Measurements from ENCODE around the gene ADGRG7.
"Not testable (repeated sequence)": the region's sequence is repeated elsewhere in the genome, so short reads cannot be mapped to it uniquely, and the experiment has no call there.

The ADGRG7 gene

GRCh38 chr3:100647657-100648056 is 38.3 kb downstream of the ADGRG7 start:
- no peak overlapping the region for H3K27ac ChIP-seq (ENCODE audit: low read length)
- H3K4me3 ChIP-seq (ENCODE audit: low read length in 2 of 2): no peak overlapping the region
- no peaks in the 10 kb centered on the region for H3K4me1 ChIP-seq (ENCODE audit: control insufficient read depth, insufficient read depth, low read length)
- H3K9ac ChIP-seq (ENCODE audit: low read length in 2 of 2): no peak overlapping the region
- no peaks in the 10 kb centered on the region for H3K36me3 ChIP-seq (ENCODE audit: control insufficient read depth in 2 of 2, insufficient read depth in 2 of 2, low read length in 2 of 2)
- H3K27me3 ChIP-seq (ENCODE audit: control insufficient read depth in 1 of 2, insufficient read depth in 2 of 2, low read length in 2 of 2): no peaks in the 10 kb centered on the region
- no peaks in the 10 kb centered on the region for H3K9me3 ChIP-seq (ENCODE audit: control insufficient read depth in 2 of 2, low read length in 2 of 2)

GRCh38 chr3:100650651-100651619 is 41.5 kb downstream of the ADGRG7 start:
- no peak overlapping the region for H3K4me3 ChIP-seq (ENCODE audit: low read length in 2 of 2)
- H3K27ac ChIP-seq (ENCODE audit: low read length): no peak overlapping the region
- no peak overlapping the region for H3K9ac ChIP-seq (ENCODE audit: low read length in 2 of 2)
- H3K4me1 ChIP-seq (ENCODE audit: control insufficient read depth, insufficient read depth, low read length): no peaks in the 10 kb centered on the region
- no peaks in the 10 kb centered on the region for H3K36me3 ChIP-seq (ENCODE audit: control insufficient read depth in 2 of 2, insufficient read depth in 2 of 2, low read length in 2 of 2)
- H3K9me3 ChIP-seq (ENCODE audit: control insufficient read depth in 2 of 2, low read length in 2 of 2): no peaks in the 10 kb centered on the region
- no peaks in the 10 kb centered on the region for H3K27me3 ChIP-seq (ENCODE audit: control insufficient read depth in 1 of 2, insufficient read depth in 2 of 2, low read length in 2 of 2)

- no peak overlapping the region for H3K9ac ChIP-seq (ENCODE audit: low read length in 2 of 2)
- H3K36me3 ChIP-seq (ENCODE audit: control insufficient read depth in 2 of 2, insufficient read depth in 2 of 2, low read length in 2 of 2): no peaks in the 10 kb centered on the region
- no peak overlapping the region for H3K4me3 ChIP-seq (ENCODE audit: low read length in 2 of 2)
- no peaks in the 10 kb centered on the region for H3K9me3 ChIP-seq (ENCODE audit: control insufficient read depth in 2 of 2, low read length in 2 of 2)
- H3K27me3 ChIP-seq (ENCODE audit: control insufficient read depth in 1 of 2, insufficient read depth in 2 of 2, low read length in 2 of 2): no peaks in the 10 kb centered on the region
- no peaks in the 10 kb centered on the region for H3K4me1 ChIP-seq (ENCODE audit: control insufficient read depth, insufficient read depth, low read length)
- no peak overlapping the region for H3K27ac ChIP-seq (ENCODE audit: low read length)
Measured at GRCh38 chr3:100653604-100654294, 44.3 kb downstream of the ADGRG7 start.

GRCh38 chr3:100656945-100657344 is 47.5 kb downstream of the ADGRG7 start:
- no peaks in the 10 kb centered on the region for H3K9me3 ChIP-seq (ENCODE audit: control insufficient read depth in 2 of 2, low read length in 2 of 2)

GRCh38 chr3:100661294-100661693 is 51.9 kb downstream of the ADGRG7 start:
- H3K4me3 ChIP-seq (ENCODE audit: low read length in 2 of 2): not testable (repeated sequence)

More at GRCh38 chr3:100656945-100657344, 47.5 kb downstream of the ADGRG7 start:
- Histone ChIP-seq H3K4me3 (ENCODE audit: low read length in 2 of 2) (no peak overlapping the region), H3K36me3 (ENCODE audit: control insufficient read depth in 2 of 2, insufficient read depth in 2 of 2, low read length in 2 of 2) (no peaks in the 10 kb centered on the region), H3K27ac (ENCODE audit: low read length) (no peak overlapping the region), H3K27me3 (ENCODE audit: control insufficient read depth in 1 of 2, insufficient read depth in 2 of 2, low read length in 2 of 2) (no peaks in the 10 kb centered on the region), H3K9ac (ENCODE audit: low read length in 2 of 2) (no peak overlapping the region), H3K4me1 (ENCODE audit: control insufficient read depth, insufficient read depth, low read length) (no peaks in the 10 kb centered on the region)

GRCh38 chr3:100662113-100662823 is 52.9 kb downstream of the ADGRG7 start:
- H3K27me3 ChIP-seq (ENCODE audit: control insufficient read depth in 1 of 2, insufficient read depth in 2 of 2, low read length in 2 of 2): no peaks in the 10 kb centered on the region

More at GRCh38 chr3:100661294-100661693, 51.9 kb downstream of the ADGRG7 start:
- not testable (repeated sequence) for H3K4me1 ChIP-seq (ENCODE audit: control insufficient read depth, insufficient read depth, low read length); H3K9ac ChIP-seq (ENCODE audit: low read length in 2 of 2); H3K9me3 ChIP-seq (ENCODE audit: control insufficient read depth in 2 of 2, low read length in 2 of 2); H3K27me3 ChIP-seq (ENCODE audit: control insufficient read depth in 1 of 2, insufficient read depth in 2 of 2, low read length in 2 of 2); H3K27ac ChIP-seq (ENCODE audit: low read length); H3K36me3 ChIP-seq (ENCODE audit: control insufficient read depth in 2 of 2, insufficient read depth in 2 of 2, low read length in 2 of 2)

GRCh38 chr3:100665230-100665629 is 55.8 kb downstream of the ADGRG7 start:
- Histone ChIP-seq H3K36me3 (ENCODE audit: control insufficient read depth in 2 of 2, insufficient read depth in 2 of 2, low read length in 2 of 2) (no peaks in the 10 kb centered on the region), H3K4me3 (ENCODE audit: low read length in 2 of 2) (no peak overlapping the region)

More at GRCh38 chr3:100662113-100662823, 52.9 kb downstream of the ADGRG7 start:
- Histone ChIP-seq H3K9ac (ENCODE audit: low read length in 2 of 2) (no peak overlapping the region), H3K4me3 (ENCODE audit: low read length in 2 of 2) (no peak overlapping the region), H3K4me1 (ENCODE audit: control insufficient read depth, insufficient read depth, low read length) (no peaks in the 10 kb centered on the region), H3K27ac (ENCODE audit: low read length) (no peak overlapping the region), H3K9me3 (ENCODE audit: control insufficient read depth in 2 of 2, low read length in 2 of 2) (no peaks in the 10 kb centered on the region), H3K36me3 (ENCODE audit: control insufficient read depth in 2 of 2, insufficient read depth in 2 of 2, low read length in 2 of 2) (no peaks in the 10 kb centered on the region)

GRCh38 chr3:100666699-100667098 is 57.3 kb downstream of the ADGRG7 start:
- not testable (repeated sequence) for H3K27me3 ChIP-seq (ENCODE audit: control insufficient read depth in 1 of 2, insufficient read depth in 2 of 2, low read length in 2 of 2); H3K4me3 ChIP-seq (ENCODE audit: low read length in 2 of 2); H3K9ac ChIP-seq (ENCODE audit: low read length in 2 of 2); H3K9me3 ChIP-seq (ENCODE audit: control insufficient read depth in 2 of 2, low read length in 2 of 2); H3K4me1 ChIP-seq (ENCODE audit: control insufficient read depth, insufficient read depth, low read length); H3K36me3 ChIP-seq (ENCODE audit: control insufficient read depth in 2 of 2, insufficient read depth in 2 of 2, low read length in 2 of 2); H3K27ac ChIP-seq (ENCODE audit: low read length)

More at GRCh38 chr3:100665230-100665629, 55.8 kb downstream of the ADGRG7 start:
- H3K9ac ChIP-seq (ENCODE audit: low read length in 2 of 2): no peak overlapping the region
- no peaks in the 10 kb centered on the region for H3K27me3 ChIP-seq (ENCODE audit: control insufficient read depth in 1 of 2, insufficient read depth in 2 of 2, low read length in 2 of 2)
- no peaks in the 10 kb centered on the region for H3K4me1 ChIP-seq (ENCODE audit: control insufficient read depth, insufficient read depth, low read length)
- no peaks in the 10 kb centered on the region for H3K9me3 ChIP-seq (ENCODE audit: control insufficient read depth in 2 of 2, low read length in 2 of 2)
- no peak overlapping the region for H3K27ac ChIP-seq (ENCODE audit: low read length)

GRCh38 chr3:100667316-100667715 is 57.9 kb downstream of the ADGRG7 start:
- H3K36me3 ChIP-seq (ENCODE audit: control insufficient read depth in 2 of 2, insufficient read depth in 2 of 2, low read length in 2 of 2); H3K4me3 ChIP-seq (ENCODE audit: low read length in 2 of 2); H3K9ac ChIP-seq (ENCODE audit: low read length in 2 of 2); H3K27ac ChIP-seq (ENCODE audit: low read length); H3K27me3 ChIP-seq (ENCODE audit: control insufficient read depth in 1 of 2, insufficient read depth in 2 of 2, low read length in 2 of 2); H3K9me3 ChIP-seq (ENCODE audit: control insufficient read depth in 2 of 2, low read length in 2 of 2); H3K4me1 ChIP-seq (ENCODE audit: control insufficient read depth, insufficient read depth, low read length): not testable (repeated sequence)

- not testable (repeated sequence) for H3K9me3 ChIP-seq (ENCODE audit: control insufficient read depth in 2 of 2, low read length in 2 of 2); H3K4me1 ChIP-seq (ENCODE audit: control insufficient read depth, insufficient read depth, low read length); H3K4me3 ChIP-seq (ENCODE audit: low read length in 2 of 2); H3K9ac ChIP-seq (ENCODE audit: low read length in 2 of 2); H3K27ac ChIP-seq (ENCODE audit: low read length); H3K27me3 ChIP-seq (ENCODE audit: control insufficient read depth in 1 of 2, insufficient read depth in 2 of 2, low read length in 2 of 2); H3K36me3 ChIP-seq (ENCODE audit: control insufficient read depth in 2 of 2, insufficient read depth in 2 of 2, low read length in 2 of 2)
Measured at GRCh38 chr3:100670995-100671394, 61.6 kb downstream of the ADGRG7 start.
